A375 (cell line): ENCODE data around the gene TSTD1. TPM values are rescaled to one million over a fixed set of nuclear protein-coding genes. Genes with fewer than 3 reads are reported as not detected.

ENCODE experiments used
- small RNA-seq: library from RNA; depleted of rRNA; stranded (forward); fragments of <200 nt; gene quantifications from one replicate; pipeline ENCODE3, GENCODE V24; 2014
- total RNA-seq: library from RNA; depleted of rRNA; stranded (reverse); fragments of >200 nt; shearing (Covaris generic); gene quantifications from 2 replicates; pipeline ENCODE4 v1.2.3, GENCODE V29; 2014; rRNA removed

TSTD1 gene
- 0.83 TPM in 1 of 2 replicates, not detected in the other for total RNA-seq

GRCh38 chr1:161038523-161039153, at the start of gene TSTD1:
TSTD1 (minus strand) TSS chr1:161038964; CDS start chr1:161038889, 75 bp downstream.

GRCh38 chr1:161069731-161070270, 31.0 kb upstream of the TSTD1 start, which contains the start of gene ARHGAP30:
ARHGAP30 (minus strand) TSS chr1:161069891; CDS start chr1:161069624, 267 bp downstream.

DNA sequence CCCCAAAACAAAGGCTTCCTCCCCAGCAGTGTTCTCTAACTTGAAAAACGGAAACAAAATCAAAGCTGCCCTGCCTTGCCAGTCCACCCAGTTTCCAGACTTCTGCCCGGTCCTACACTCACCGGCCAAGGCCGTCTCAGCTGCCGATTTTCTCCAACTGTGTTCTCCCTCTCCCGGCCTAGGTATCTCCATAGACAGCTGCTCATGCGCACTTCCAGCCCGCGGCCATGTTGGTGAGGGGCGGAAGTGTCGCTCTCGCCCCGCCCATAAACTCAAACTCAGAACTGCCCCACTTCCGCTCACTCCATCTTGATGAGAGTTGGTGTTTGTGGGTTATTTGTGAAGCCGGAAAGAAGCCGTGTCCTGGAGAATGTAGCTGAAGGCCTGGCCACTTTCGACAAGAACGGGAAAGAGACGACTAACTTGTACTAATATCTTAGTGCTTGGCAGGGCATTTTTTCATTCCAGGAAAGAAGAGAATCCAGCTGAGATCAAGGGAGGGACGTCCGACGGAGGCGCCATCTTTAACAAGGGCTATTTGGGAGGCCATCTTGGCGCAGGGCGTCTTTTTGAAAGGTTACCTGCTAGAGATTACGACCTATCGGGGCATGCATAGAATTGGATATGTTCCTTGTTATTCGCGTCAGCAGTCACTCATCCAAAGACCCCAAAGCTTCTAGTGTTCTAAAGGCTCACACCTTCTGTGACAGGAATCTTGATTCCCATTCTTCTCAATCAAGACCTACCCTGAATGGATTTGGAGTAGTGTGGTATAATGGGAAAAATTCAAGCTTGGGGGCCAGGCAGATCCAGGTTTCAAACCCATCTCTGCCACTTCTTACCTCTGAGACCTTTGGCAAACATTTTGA, 7.2 kb upstream of the TSTD1 start, which contains the start of gene USF1:
Gene USF1 (minus strand): TSS at position 242 of the 869 bp plus-strand sequence. CDS start 2,702 bp downstream, outside the sequence.

DNA sequence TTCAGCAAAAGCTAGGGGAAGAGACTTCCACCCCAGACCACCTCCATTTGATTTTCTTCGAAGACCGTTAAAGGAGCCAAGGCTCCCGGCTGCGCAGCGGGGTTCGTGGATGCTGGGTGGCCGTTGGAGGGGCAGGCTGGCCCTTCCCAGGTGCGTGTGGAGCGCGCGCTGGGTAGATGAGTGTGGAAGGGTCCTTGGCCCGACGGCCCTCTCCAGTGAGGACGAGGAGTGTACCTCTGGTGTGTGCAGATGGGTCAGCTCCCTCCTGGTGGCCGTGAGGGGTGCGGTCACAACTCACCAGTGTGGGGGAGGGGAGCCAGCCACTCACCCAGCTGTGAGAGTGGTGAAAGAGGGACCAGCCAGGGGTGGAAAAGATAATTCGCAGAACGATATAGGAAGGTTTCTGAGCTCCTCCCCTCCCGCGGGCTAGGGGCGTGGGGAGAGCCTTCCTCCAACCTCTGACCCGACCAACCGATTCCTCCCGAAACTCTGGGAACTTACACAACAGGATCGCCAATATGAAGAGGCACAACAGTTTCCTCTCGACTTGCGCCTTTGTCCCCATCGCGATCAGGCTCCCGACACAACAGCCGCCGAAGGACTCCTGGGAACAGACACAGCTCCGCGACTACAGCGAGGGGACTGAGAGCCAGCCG, 18.1 kb downstream of the TSTD1 start, which contains the start of gene F11R:
Gene F11R (minus strand): TSS at position 644 of the 656 bp plus-strand sequence. CDS start 79 bp downstream, at position 565.

Small RNA genes within 50 kb of the gene (small RNA-seq; reads per million reads assigned to genes)
- gene AL591806.2, result not detected

Other genes starting within 250 kb of the TSTD1 start
- not detected in 2 replicates for gene LY9, start 242.8 kb downstream of the TSTD1 start, total RNA-seq
- gene CD244, start 176.1 kb downstream of the TSTD1 start, total RNA-seq, result not detected in 2 replicates
- not detected in 2 replicates for gene ITLN1, start 153.8 kb downstream of the TSTD1 start, total RNA-seq
- 0.15 TPM in 1 of 2 replicates, not detected in the other for gene ITLN2, start 84.2 kb downstream of the TSTD1 start, total RNA-seq
- gene F11R, start 17.8 kb downstream of the TSTD1 start, total RNA-seq, result 4.0 and 5.7 TPM in 2 replicates
- gene USF1, start 7.0 kb upstream of the TSTD1 start, total RNA-seq, result 80.3 and 97.9 TPM in 2 replicates
- gene ARHGAP30, start 30.9 kb upstream of the TSTD1 start, total RNA-seq, result 1.1 and 2.7 TPM in 2 replicates
- 0.27 and 1.2 TPM in 2 replicates for gene NECTIN4, start 50.6 kb upstream of the TSTD1 start, total RNA-seq
- not detected in 2 replicates for gene KLHDC9, start 59.4 kb upstream of the TSTD1 start, total RNA-seq
- 405 and 434 TPM in 2 replicates for gene PFDN2, start 79.1 kb upstream of the TSTD1 start, total RNA-seq
- gene NIT1, start 79.1 kb upstream of the TSTD1 start, total RNA-seq, result 35.0 and 38.6 TPM in 2 replicates
- 39.8 and 45.0 TPM in 2 replicates for gene DEDD, start 93.7 kb upstream of the TSTD1 start, total RNA-seq
- gene UFC1, start 115.0 kb upstream of the TSTD1 start, total RNA-seq, result 149 and 159 TPM in 2 replicates
- 12.2 and 17.1 TPM in 2 replicates for gene USP21, start 120.5 kb upstream of the TSTD1 start, total RNA-seq
- 29.7 and 37.1 TPM in 2 replicates for gene PPOX, start 127.5 kb upstream of the TSTD1 start, total RNA-seq
- gene B4GALT3, start 138.5 kb upstream of the TSTD1 start, total RNA-seq, result 55.0 and 56.1 TPM in 2 replicates
- gene ADAMTS4, start 160.1 kb upstream of the TSTD1 start, total RNA-seq, result 0.15 and 0.50 TPM in 2 replicates
- 304 and 309 TPM in 2 replicates for gene NDUFS2, start 163.4 kb upstream of the TSTD1 start, total RNA-seq
- gene FCER1G, start 176.3 kb upstream of the TSTD1 start, total RNA-seq, result not detected in 2 replicates
- not detected in 2 replicates for gene APOA2, start 184.7 kb upstream of the TSTD1 start, total RNA-seq
- 11.1 and 12.2 TPM in 2 replicates for gene TOMM40L, start 187.1 kb upstream of the TSTD1 start, total RNA-seq
- not detected in 2 replicates for gene NR1I3, start 199.2 kb upstream of the TSTD1 start, total RNA-seq
- gene PCP4L1, start 219.8 kb upstream of the TSTD1 start, total RNA-seq, result not detected in 2 replicates